IMR-90 (cell line): ENCODE results near the gene DLX3. TPM values are rescaled to one million over a fixed set of nuclear protein-coding genes. Genes with fewer than 3 reads are reported as not detected.
A peak's percentile ranks its signal among the peaks of the same experiment; 100 is the strongest.

Experiments
- ATAC-seq: fragments of 200-7000 bp; cut with Tn5 transposase; 2 replicates; pipeline ENCODE4 v1.9.1; 2020; ENCODE audit warnings: low read depth, mild to moderate bottlenecking, moderate library complexity
- BruUV-seq: library from RNA; stranded (reverse); fragments of 400-500 nt; replicated peaks from 2 replicates; lab custom pipeline; 2021; lab: Mats Ljungman, UMichigan
- CTCF ChIA-PET: fragments of 300-600 bp; formaldehyde crosslinking; extraction: SDS; loops from one replicate; lab custom pipeline; 2021; ENCODE audit warnings: antibody characterized with exemption; lab: Yijun Ruan, JAX
- POLR2A ChIA-PET: fragments of 300-600 bp; sonication (Branson Sonifier 250); formaldehyde crosslinking; loops from one replicate; lab custom pipeline; 2022; ENCODE audit warnings: antibody characterized with exemption; ENCODE audit not compliant: unreplicated experiment; lab: Charles Lee
- DNase-seq: peaks from one replicate; pipeline ENCODE4 v3.0.0; 2013
- H2AFZ ChIP-seq: replicated peaks from 2 replicates; pipeline ENCODE3; 2013; ENCODE audit warnings: low read length, mild to moderate bottlenecking; ENCODE audit not compliant: poor library complexity
- H2AK5ac ChIP-seq: 2 replicates; pipeline ENCODE4 v1.6.1; 2013; ENCODE audit warnings: low read depth, low read length, inconsistent platforms
- H2AK9ac ChIP-seq: replicated peaks from 2 replicates; pipeline ENCODE3; 2013; ENCODE audit warnings: mild to moderate bottlenecking, low read depth, low read length, moderate library complexity; ENCODE audit not compliant: poor library complexity
- H2BK120ac ChIP-seq: 2 replicates; pipeline ENCODE4 v1.6.1; 2013; ENCODE audit warnings: low read depth, low read length, inconsistent platforms
- H2BK15ac ChIP-seq: 3 replicates; pipeline ENCODE4 v1.6.1; 2013; ENCODE audit warnings: low read depth, low read length, inconsistent platforms
- H2BK20ac ChIP-seq: 2 replicates; pipeline ENCODE4 v1.6.1; 2013; ENCODE audit warnings: low read depth, mild to moderate bottlenecking, inconsistent platforms, low read length, moderate library complexity
- H2BK5ac ChIP-seq: 2 replicates; pipeline ENCODE4 v1.6.1; 2013; ENCODE audit warnings: mild to moderate bottlenecking, low read depth, low read length, inconsistent platforms; ENCODE audit not compliant: poor library complexity, severe bottlenecking
- H3K14ac ChIP-seq: replicated peaks from 2 replicates; pipeline ENCODE4 v1.6.1; 2013; ENCODE audit warnings: low read depth, low read length, inconsistent platforms
- H3K18ac ChIP-seq: 2 replicates; pipeline ENCODE4 v1.6.1; 2013; ENCODE audit warnings: low read depth, low read length, control low read depth
- H3K23ac ChIP-seq: 2 replicates; pipeline ENCODE4 v1.6.1; 2013; ENCODE audit warnings: low read depth, low read length, inconsistent platforms
- H3K27ac ChIP-seq: 2 replicates; pipeline ENCODE4 v1.5.1; 2013; ENCODE audit warnings: mild to moderate bottlenecking, control low read depth, low read length; ENCODE audit not compliant: insufficient read depth
- H3K27me3 ChIP-seq: 2 replicates; pipeline ENCODE4 v1.6.1; 2013; ENCODE audit warnings: low read length; ENCODE audit not compliant: control insufficient read depth, insufficient read depth
- H3K36me3 ChIP-seq: 2 replicates; pipeline ENCODE4 v1.6.1; 2013; ENCODE audit warnings: low read length, mixed read lengths; ENCODE audit not compliant: control insufficient read depth, insufficient read depth
- H3K4ac ChIP-seq: 2 replicates; pipeline ENCODE4 v1.6.1; 2013; ENCODE audit warnings: low read depth, low read length, inconsistent platforms
- H3K4me1 ChIP-seq: 2 replicates; pipeline ENCODE4 v1.6.1; 2013; ENCODE audit warnings: low read length, mixed read lengths; ENCODE audit not compliant: control insufficient read depth, insufficient read depth
- H3K4me2 ChIP-seq: 2 replicates; pipeline ENCODE4 v1.6.1; 2013; ENCODE audit warnings: low read depth, mild to moderate bottlenecking, control low read depth, low read length, moderate library complexity
- H3K4me3 ChIP-seq: 2 replicates; pipeline ENCODE4 v1.5.1; 2013; ENCODE audit warnings: low read depth, mild to moderate bottlenecking, control low read depth, low read length, moderate library complexity; ENCODE audit not compliant: insufficient read depth
- H3K56ac ChIP-seq: 2 replicates; pipeline ENCODE4 v1.6.1; 2013; ENCODE audit warnings: low read length, inconsistent platforms; ENCODE audit not compliant: insufficient read depth; ENCODE audit errors: extremely low read depth
- H3K79me1 ChIP-seq, 2 experiments: 2 replicates each; pipeline ENCODE4 v1.6.1; 2013; ENCODE audit warnings: low read length in 2 of 2, inconsistent platforms in 1 of 2, low read depth in 1 of 2
- H3K9ac ChIP-seq: 2 replicates; pipeline ENCODE4 v1.6.1; 2013; ENCODE audit warnings: low read depth, low read length, control low read depth
- H3K9me1 ChIP-seq: 2 replicates; pipeline ENCODE4 v1.6.1; 2013; ENCODE audit warnings: low read length, inconsistent platforms; ENCODE audit not compliant: insufficient read depth
- H3K9me3 ChIP-seq: 2 replicates; pipeline ENCODE4 v1.6.1; 2013; ENCODE audit warnings: low read length; ENCODE audit not compliant: control insufficient read depth, insufficient read depth
- H4K20me1 ChIP-seq: 2 replicates; pipeline ENCODE4 v1.6.1; 2013; ENCODE audit warnings: low read length, inconsistent platforms; ENCODE audit not compliant: insufficient read depth
- H4K5ac ChIP-seq: 2 replicates; pipeline ENCODE4 v1.6.1; 2013; ENCODE audit warnings: mild to moderate bottlenecking, low read depth, low read length, control low read depth
- H4K8ac ChIP-seq, 2 experiments: 2 replicates each; pipeline ENCODE4 v1.6.1; 2013; ENCODE audit warnings: low read depth in 2 of 2, low read length in 2 of 2, control low read depth in 1 of 2, inconsistent platforms in 1 of 2
- H4K91ac ChIP-seq: 2 replicates; pipeline ENCODE4 v1.6.1; 2013; ENCODE audit warnings: low read depth, low read length, inconsistent platforms; ENCODE audit not compliant: insufficient read depth
- CEBPB ChIP-seq: IDR thresholded peaks from 2 replicates; pipeline ENCODE4 v1.6.1; 2012; ENCODE audit warnings: low read depth, low read length, improper control_type of control experiment
- CHD1 ChIP-seq: IDR thresholded peaks from 2 replicates; pipeline ENCODE4 v1.6.1; 2012; ENCODE audit warnings: low read depth, low read length, improper control_type of control experiment
- MAZ ChIP-seq: IDR thresholded peaks from 2 replicates; pipeline ENCODE4 v1.6.1; 2012; ENCODE audit warnings: low read depth, mild to moderate bottlenecking, low read length, improper control_type of control experiment, moderate library complexity, borderline replicate concordance
- NFE2L2 ChIP-seq: fragments of 150-350 bp; IDR thresholded peaks from 2 replicates; pipeline ENCODE4 v1.6.1; 2016; ENCODE audit warnings: low read depth, mild to moderate bottlenecking, low read length
- RAD21 ChIP-seq: IDR thresholded peaks from 2 replicates; pipeline ENCODE4 v1.6.1; 2012; ENCODE audit warnings: low read length, improper control_type of control experiment
- RFX5 ChIP-seq: IDR thresholded peaks from 2 replicates; pipeline ENCODE4 v1.8.0; 2012; ENCODE audit warnings: low read depth, mild to moderate bottlenecking, low read length, moderate library complexity
- SMC3 ChIP-seq: fragments of 150-350 bp; IDR thresholded peaks from 2 replicates; pipeline ENCODE4 v1.6.1; 2016; ENCODE audit warnings: low read depth, mild to moderate bottlenecking, antibody characterized with exemption, low read length, moderate library complexity
- WGBS, 2 experiments: methylation state at CpG; one replicate each; pipeline versions ENCODE4 v1.1.5 to v1.1.7; 2013; ENCODE audit warnings: missing lambda C conversion rate in 2 of 2; ENCODE audit not compliant: insufficient read length in 1 of 2; ENCODE audit errors: extremely low coverage in 2 of 2; 5-methylcytosine and 5-hydroxymethylcytosine counted together
- dilution Hi-C: fragments of 300-500 bp; cut with HindIII; formaldehyde crosslinking; loops from one replicate; pipeline ENCODE4 v1.14.3; 2018; ENCODE audit warnings: low sequenced_read_pairs; ENCODE audit not compliant: unreplicated experiment
- in situ Hi-C: fragments of 300-500 bp; cut with MboI; formaldehyde crosslinking; loops from 3 replicates; pipeline ENCODE4 v1.14.3; 2019; ENCODE audit warnings: low sequenced_read_pairs, inconsistent platforms, mixed read lengths
- intact Hi-C: fragments of 100-400 bp; cut with micrococcal nuclease; formaldehyde crosslinking; loops from 2 replicates; pipeline ENCODE4 v1.10.0; 2022
- polyA plus RNA-seq, 3 experiments: library from polyadenylated mRNA; depleted of rRNA; stranded (reverse); fragments of >200 nt; gene quantifications; 2 replicates each; pipeline ENCODE4 v1.2.3, GENCODE V29; 2012; ENCODE audit warnings: low replicate concordance in 1 of 3
- total RNA-seq: library from RNA; depleted of rRNA; stranded (reverse); fragments of >200 nt; gene quantifications from 2 replicates; pipeline ENCODE4 v1.2.3, GENCODE V29; 2012
- TF ChIP-seq, protein P1 (sequence below): fragments of 150-350 bp; IDR thresholded peaks from 2 replicates; pipeline ENCODE4 v1.6.1; 2017; ENCODE audit warnings: mild to moderate bottlenecking, antibody characterized with exemption, low read length, low read depth

Gene DLX3
- total and polyA plus RNA-seq, 2 of the 4 experiments (the other 2 are of a cell fraction), result not detected

DNA sequence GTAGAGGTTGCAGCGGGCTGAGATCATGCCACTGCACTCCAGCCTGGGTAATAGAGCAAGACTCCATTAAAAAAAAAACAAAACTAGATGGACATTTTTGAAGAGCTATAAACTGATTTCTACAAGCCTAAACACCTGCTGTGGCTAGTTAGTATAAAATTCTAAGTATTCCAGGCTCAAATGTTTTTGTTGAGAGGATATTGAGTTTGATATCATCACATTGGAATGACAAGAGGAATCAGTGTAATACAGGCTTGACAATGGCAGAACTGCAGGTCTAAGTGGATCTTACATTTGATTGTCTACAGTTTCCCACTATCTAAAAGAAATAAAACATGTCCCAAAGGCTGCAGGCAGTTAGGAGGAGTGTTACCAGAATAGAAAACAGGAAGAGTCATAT lies 23.9 kb upstream of the DLX3 start:
- H2BK20ac ChIP-seq, result no peak overlapping the region
- ATAC-seq (peak; percentile 16; the same call in 1 of the 2 replicates), DNase-seq (peak; percentile 28)
- no peak overlapping the region for H4K5ac ChIP-seq
- peaks cover 6% of the 10 kb centered on the region for H3K9me1 ChIP-seq
- dilution Hi-C loops, result no loop called here
- no peak overlapping the region for H2AFZ ChIP-seq
- H3K4me3 ChIP-seq, result no peak overlapping the region
- no peak overlapping the region for H3K14ac ChIP-seq
- H2BK15ac ChIP-seq, result no peak overlapping the region
- peaks cover 5% of the 10 kb centered on the region for H3K4me1 ChIP-seq
- no peaks in the 10 kb centered on the region for H3K36me3 ChIP-seq
- ChIA-PET CTCF (no interaction called here), POLR2A (no interaction called here)
- H3K9me3 ChIP-seq, result peaks cover 12% of the 10 kb centered on the region
- H3K4me2 ChIP-seq, result no peak overlapping the region
- no peaks in the 10 kb centered on the region for H3K79me1 ChIP-seq
- H2BK5ac ChIP-seq, result no peak overlapping the region
- peaks cover 2% of the 10 kb centered on the region; the same call in 1 of the 2 replicates for H3K27me3 ChIP-seq
- H3K56ac ChIP-seq, result no peak overlapping the region
- no peak overlapping the region for H3K27ac ChIP-seq
- WGBS, 2 experiments, result no CpG with 5 or more reads among the region's 1 CpG
- no peak overlapping the region for H3K18ac ChIP-seq
- no peak overlapping the region for H3K4ac ChIP-seq
- H2AK9ac ChIP-seq, result no peak overlapping the region
- TF ChIP-seq, protein P1, sequence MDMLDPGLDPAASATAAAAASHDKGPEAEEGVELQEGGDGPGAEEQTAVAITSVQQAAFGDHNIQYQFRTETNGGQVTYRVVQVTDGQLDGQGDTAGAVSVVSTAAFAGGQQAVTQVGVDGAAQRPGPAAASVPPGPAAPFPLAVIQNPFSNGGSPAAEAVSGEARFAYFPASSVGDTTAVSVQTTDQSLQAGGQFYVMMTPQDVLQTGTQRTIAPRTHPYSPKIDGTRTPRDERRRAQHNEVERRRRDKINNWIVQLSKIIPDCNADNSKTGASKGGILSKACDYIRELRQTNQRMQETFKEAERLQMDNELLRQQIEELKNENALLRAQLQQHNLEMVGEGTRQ, result no peak
- TF ChIP-seq CHD1 (no peak), MAZ (no peak), RAD21 (no peak), SMC3 (no peak), RFX5 (no peak), NFE2L2 (no peak), CEBPB (no peak)
- in situ Hi-C loops, result no loop called here
- no TSS peak for BruUV-seq
- H4K91ac ChIP-seq, result no peak overlapping the region
- H4K8ac ChIP-seq, result no peak overlapping the region
- H3K23ac ChIP-seq, result no peak overlapping the region
- intact Hi-C loops, result no loop called here
- H2AK5ac ChIP-seq, result no peak overlapping the region
- no peak overlapping the region for H2BK120ac ChIP-seq
- no peaks in the 10 kb centered on the region for H4K20me1 ChIP-seq
- no peak overlapping the region for H3K9ac ChIP-seq
